Adrenal gland (tissue), 5 donors: Measurements from ENCODE around the gene PCSK1N.

Experiments used
- POLR2A ChIP-seq, 2 donors: fragments of 450-650 bp; IDR thresholded peaks; one replicate each; pipeline ENCODE4 v1.6.1; 2017; ENCODE audit warnings: antibody characterized with exemption in 2 of 2, mild to moderate bottlenecking in 2 of 2, moderate library complexity in 1 of 2
- TF ChIP-seq, protein P1 (sequence below), 6 experiments: fragments of 450-650 bp in 4 of 6; fragments of 200-600 bp in 2 of 6; sonication (generic) in 1 of 6; IDR thresholded peaks; 1 replicate in 5 of 6; 2 replicates in 1 of 6; pipeline versions ENCODE4 v1.5.1 to v1.8.0; 2016 to 2021; ENCODE audit warnings: antibody characterized with exemption in 6 of 6, mild to moderate bottlenecking in 2 of 6, moderate library complexity in 1 of 6
- donor health status: DM: no; HTN: no; CAD: no.

DNA sequence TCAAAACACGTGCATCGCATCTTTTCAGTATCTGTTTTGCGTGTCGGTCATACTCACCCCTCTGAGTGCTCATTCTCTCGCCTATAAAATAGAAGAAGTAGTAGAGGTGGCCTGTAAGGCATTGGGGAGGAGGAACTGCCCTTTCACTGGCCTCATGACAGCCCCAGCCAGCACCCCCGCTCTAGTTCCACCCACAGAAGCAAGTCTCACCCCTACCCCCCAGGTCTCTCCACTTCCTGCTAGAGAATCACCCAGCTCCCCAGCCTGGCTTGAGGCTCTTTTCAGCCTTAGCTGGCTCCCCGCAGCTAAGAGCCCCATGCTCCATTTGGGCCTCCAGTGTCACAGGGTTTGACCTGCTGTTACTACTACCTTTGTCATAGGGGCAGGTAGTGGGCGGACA, 21.8 kb downstream of the PCSK1N start:
- TF ChIP-seq, protein P1, sequence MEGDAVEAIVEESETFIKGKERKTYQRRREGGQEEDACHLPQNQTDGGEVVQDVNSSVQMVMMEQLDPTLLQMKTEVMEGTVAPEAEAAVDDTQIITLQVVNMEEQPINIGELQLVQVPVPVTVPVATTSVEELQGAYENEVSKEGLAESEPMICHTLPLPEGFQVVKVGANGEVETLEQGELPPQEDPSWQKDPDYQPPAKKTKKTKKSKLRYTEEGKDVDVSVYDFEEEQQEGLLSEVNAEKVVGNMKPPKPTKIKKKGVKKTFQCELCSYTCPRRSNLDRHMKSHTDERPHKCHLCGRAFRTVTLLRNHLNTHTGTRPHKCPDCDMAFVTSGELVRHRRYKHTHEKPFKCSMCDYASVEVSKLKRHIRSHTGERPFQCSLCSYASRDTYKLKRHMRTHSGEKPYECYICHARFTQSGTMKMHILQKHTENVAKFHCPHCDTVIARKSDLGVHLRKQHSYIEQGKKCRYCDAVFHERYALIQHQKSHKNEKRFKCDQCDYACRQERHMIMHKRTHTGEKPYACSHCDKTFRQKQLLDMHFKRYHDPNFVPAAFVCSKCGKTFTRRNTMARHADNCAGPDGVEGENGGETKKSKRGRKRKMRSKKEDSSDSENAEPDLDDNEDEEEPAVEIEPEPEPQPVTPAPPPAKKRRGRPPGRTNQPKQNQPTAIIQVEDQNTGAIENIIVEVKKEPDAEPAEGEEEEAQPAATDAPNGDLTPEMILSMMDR (IDR thresholded peaks at IDR 0.05): no peak
- no peak for TF ChIP-seq POLR2A (IDR thresholded peaks at IDR 0.05)
